NCI-H1436 (cell line): ENCODE measurements around the gene SELENOO.

ENCODE experiments used
- DNase-seq: peaks from one replicate; lab custom pipeline; 2025; lab: John Stamatoyannopoulos, UW

Gene SELENOO

DNA sequence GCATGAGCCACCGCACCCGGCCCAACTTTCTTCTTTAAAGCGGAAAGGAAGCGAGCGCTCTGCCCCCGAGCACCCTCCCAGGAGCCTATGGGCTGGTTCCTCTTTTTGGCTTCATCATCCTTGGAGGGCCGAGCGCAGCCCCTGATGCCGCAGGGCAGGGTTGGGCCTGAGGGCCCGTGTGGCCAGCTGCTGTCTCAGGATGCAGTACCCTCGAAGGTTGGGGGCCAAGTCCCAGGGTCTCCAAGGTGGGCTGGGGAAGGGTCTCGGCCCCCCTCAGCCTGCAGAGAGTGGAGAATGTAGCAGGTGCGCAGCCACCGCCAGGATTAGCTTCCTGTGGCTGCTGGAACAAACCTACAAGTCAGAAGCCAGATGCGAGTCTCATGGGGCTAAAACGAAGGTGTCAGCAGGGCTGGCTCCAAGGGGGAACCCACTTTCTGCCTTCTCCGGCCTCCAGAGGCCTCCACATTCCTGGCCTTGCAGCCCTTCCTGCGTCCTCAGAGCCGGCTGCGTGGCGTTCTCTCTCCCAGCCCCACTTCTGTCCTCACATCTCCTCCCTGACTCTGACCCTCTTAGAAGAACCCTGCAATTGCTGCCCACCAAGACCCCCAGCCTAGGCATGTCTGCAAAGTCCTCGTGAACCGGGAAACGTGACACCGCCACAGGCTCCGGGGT, 27.4 kb upstream of the SELENOO start:
- no peak for DNase-seq

DNA sequence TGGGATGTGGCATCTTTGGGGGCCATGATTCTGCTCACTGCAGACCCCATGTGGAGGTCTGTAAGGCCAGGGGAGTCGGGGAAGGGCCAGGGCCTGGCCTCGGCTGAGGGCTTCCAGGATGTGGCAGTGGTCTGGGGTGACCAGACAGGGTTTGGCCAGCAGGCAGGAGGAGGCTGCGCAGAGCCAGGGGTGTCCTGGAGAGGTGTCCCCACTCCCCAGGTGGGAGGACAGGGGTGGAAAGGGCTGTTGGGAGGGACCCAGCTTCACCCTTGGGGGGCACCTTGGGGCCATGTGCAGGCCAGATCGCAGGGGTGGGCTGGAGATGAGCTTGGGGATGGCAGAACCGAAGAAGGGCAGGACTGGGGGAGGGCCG, 26.8 kb upstream of the SELENOO start:
- no peak for DNase-seq

DNA sequence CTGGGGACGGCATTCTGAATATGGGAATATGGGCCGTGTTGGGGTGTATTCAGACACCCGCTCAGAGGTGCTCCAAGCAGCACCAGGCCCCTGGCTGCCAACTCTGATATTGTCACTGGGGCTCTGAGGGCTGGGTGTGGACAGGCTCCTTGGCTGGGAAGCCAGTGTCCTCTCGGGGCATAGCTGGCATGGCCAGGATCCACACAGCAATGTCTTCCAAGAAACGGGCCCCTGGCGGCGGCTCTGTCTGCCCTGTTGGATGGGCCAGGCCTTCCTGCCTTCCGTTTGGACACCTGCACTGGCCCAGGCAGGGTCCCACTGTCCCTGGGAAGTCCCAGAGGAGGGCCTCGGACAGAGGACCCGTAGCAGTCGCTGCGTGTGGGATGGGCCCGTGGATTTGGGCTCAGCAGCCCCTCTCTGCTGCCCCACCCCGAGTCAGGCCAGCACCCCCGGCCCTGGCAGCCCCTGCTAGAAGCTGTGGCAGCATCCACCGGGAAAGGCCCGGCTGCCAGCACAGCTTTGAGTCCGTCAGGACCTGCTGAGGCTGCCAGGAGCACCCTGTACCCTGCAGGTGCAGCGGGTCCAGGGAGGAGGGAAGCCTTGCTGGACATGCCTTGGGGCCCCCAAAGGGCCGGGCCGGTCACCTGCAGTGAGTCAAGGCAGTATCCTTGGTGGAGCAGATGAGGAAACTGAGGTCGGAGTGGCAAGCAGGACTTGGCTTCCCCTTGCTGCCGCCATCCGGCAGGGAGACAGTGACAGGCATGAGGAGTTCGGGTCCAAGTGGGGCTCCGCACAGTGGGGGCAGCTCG, 26.2 kb upstream of the SELENOO start:
- no peak for DNase-seq

DNA sequence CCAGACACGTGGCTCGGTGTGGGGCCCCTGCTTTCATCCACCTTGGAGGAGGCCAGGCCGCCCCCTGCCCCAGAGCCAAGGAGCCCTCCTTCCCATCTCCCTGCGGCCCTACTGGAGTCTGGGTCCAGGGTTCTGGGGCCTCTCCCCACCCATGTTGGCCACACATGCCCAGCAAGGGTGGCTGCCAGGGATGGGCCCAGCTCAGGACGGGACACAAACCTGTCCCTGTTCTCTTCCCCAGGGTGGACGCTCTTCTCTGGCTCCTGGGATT, 25.7 kb upstream of the SELENOO start:
- DNase-seq = no peak

DNA sequence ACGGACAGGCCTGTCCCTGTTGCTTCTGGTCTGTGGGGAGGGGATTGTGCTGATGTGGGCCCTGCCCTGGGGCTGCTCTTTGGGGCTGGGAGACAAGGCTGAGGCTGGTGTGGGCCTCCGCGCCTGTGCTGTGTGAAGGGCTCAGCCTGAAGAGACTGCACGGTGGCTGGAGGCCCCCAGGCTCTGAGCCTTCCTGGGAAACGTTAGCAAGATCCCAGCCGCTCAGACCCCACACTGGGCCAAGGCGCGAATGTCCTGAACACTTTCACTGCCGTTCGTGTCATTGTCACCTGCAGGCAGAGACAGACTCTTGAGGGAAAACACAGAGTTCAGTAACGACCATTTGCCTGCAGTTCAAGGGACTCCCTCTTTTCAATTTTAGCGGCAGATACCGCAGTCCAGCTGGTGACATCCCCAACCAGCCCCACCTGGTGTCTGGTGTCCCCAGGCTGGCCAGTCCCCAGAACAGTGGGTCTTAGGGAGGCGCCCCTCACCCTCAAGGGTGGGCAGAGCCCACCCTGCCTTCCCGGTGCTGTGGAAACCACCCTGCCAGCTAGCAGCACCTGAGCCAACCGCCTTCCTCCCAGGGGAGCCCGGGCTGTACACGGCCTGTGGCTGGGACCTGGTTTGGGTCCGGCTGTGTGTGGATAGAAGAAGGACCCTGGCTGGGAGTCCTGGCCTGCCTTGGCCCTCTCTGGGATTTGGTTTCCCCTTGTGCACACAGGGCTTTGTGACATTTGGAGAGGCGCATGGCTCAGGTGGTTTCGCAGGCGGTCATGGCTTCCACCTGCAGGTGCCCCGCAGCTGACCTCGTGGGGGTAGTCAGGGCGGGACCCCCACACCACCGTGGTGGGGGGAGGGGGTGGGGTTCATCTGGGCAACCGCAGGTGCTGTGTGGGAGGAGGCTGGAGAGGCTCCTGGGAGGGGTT, 24.6 kb upstream of the SELENOO start:
- no peak for DNase-seq

DNA sequence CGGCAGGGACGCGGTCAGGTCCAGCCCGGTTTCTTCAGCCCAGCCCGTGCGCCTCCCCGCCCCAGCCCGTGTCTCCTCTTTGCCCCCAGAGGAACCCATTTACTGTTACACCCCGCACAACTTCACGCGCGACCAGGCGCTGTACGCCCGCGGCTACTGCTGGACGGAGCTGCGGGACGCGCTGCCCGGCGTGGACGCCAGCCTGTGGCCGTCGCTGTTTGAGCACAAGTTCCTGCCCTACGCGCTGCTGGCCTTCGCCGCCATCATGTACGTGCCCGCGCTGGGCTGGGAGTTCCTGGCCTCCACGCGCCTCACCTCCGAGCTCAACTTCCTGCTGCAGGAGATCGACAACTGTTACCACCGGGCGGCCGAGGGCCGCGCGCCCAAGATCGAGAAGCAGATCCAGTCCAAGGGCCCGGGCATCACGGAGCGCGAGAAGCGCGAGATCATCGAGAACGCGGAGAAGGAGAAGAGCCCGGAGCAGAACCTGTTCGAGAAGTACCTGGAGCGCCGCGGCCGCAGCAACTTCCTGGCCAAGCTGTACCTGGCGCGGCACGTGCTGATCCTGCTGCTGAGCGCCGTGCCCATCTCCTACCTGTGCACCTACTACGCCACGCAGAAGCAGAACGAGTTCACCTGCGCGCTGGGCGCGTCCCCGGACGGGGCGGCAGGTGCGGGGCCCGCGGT, 23.8 kb upstream of the SELENOO start:
- DNase-seq = no peak

DNA sequence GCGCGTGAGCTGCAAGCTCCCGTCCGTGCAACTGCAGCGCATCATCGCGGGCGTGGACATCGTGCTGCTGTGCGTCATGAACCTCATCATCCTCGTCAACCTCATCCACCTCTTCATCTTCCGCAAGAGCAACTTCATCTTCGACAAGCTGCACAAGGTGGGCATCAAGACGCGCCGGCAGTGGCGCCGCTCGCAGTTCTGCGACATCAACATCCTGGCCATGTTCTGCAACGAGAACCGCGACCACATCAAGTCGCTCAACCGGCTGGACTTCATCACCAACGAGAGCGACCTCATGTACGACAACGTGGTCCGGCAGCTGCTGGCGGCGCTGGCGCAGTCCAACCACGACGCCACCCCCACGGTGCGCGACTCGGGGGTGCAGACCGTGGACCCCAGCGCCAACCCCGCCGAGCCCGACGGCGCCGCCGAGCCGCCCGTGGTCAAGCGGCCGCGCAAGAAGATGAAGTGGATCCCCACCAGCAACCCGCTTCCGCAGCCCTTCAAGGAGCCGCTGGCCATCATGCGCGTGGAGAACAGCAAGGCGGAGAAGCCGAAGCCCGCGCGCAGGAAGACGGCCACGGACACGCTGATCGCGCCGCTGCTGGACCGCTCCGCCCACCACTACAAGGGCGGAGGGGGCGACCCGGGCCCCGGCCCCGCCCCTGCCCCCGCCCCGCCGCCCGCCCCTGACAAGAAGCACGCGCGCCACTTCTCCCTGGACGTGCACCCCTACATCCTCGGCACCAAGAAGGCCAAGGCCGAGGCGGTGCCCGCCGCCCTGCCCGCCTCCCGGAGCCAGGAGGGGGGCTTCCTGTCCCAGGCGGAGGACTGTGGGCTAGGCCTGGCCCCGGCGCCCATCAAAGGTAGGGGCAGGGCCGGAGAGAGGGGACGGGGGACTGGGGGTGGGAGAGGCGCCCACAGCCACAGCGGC, 23.0 kb upstream of the SELENOO start:
- DNase-seq = no peak

DNA sequence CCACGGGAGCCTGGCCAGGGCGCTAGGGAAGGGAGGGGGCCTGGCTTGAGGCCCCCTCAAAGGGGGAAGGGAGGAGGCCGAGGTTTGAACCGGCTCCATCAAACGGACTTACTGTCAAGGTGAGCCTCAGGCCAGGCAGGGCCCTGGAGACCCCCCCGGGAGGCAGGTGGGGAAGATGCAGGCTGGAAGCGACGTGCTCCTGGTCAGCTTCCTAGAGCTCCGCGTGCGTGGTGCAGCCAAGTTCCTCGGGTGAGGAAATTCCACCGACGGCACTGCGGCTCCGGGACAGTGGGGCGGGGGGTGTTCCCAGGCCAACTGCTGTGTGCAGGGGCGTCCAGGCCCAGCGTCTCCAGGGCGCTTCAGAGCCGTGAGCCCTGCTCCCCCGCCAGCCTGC, 22.3 kb upstream of the SELENOO start:
- DNase-seq = no peak

DNA sequence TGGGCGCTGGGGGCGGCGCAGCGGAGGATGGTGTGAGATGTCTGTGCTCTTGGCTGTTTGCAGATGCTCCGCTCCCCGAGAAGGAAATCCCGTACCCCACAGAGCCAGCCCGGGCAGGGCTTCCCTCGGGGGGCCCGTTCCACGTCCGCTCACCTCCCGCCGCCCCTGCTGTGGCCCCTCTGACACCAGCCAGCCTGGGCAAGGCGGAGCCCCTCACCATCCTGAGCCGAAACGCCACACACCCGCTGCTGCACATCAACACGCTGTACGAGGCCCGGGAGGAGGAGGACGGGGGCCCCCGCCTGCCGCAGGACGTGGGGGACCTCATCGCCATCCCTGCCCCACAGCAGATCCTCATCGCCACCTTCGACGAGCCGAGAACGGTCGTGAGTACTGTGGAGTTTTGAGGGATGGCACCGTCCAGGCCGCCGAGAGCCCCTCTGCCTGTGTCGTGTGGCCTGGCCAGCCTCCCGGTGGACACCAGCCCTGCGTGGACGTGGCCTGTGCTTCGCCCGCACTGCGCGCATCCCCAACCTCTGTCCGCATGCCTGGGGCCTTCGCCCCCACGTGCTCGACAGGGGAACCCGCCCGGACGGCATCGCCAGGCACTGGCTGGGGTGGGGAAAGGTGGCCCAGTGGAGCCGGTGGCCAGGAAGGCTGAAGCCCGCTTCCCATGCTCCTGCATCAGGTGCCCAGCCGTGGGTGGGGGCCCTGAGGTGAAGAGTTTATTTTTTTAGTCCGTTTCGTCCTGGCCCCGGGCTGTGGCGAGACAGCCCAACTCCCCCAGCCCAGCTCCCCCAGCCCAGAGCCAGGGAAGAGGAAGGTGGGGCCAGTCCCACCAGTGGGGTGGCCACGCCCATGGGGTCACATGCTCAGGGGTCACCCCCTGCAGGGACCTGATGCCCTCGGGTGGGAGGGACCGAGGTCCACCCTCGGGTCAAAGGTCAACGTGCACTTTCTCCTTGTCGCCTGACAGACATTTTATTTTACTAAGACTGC, 21.6 kb upstream of the SELENOO start:
- DNase-seq = no peak

DNA sequence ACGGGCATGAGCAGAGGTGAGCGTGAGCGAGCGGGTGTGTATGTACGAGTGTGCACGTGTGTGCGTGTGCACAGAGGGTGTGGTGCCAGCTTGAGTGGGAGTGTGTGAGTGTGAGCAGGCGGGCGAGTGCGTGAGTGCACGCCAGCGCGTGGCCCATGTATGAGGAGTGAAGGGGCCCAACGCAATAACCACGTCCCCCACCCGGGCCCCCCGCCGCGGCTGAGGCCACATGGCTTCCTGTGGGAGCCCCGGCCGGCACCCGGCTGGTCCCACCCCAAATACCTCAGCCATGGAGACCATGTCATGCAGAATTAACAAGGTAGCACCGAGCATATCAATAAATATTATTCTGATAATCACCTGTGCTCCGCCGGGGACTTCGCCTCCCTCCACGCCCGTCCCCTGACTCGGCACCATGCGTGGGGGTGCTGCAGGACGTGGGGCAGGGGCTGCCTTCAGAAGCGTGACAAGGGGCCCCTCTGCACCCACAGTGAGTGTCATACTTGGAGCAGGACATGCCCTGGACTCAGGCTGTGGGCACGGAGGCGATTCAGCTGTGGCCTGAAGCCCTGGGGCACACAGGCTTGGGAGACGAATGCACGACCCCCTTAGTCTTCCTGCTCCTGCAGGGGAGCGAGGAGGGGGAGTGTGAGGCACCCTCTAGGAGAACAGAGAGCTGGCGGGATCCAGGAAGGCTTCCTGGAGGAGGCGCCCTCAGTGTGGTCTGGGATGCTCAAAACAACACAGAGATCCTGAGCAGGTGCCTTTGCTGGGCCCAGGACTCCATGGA, 20.7 kb upstream of the SELENOO start:
- DNase-seq = no peak

DNA sequence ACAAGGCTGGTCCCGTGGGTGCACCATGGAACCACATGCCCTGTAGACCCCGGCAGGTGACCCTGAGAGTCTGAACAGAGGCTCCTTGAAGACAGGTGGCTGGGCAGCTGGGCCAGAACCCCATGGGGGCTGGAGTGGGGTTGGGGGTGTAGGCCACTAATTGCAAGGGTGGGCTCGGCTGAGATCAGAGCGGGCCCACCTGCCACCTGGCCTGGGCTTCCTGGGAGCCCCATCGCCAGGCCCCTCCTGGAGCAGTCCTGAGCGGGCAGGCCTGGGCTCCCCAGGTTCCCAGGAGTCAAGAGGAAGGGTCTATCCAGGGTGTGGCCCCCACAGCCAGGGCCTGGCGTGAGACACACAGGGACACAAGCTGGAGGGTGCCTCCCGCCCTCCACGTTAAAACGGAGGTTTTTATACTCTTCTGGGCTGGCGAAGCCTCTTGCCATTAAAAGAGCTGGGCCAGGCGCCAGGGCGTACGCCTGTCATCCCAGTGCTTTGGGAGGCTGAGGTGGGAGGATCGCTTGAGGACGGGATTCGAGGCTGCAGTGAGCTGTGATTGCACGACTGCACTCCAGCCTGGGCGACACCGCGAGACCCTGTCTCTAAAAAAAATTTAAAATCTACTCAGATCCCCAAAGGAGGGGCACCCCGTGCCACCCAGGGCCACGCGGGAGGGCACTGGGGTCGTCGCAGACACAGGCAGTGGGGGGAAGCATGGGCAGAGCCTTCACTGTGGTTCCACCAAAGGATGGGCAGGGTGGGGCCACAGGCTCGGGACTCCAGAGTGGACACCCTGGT, 19.9 kb upstream of the SELENOO start:
- DNase-seq = no peak

DNA sequence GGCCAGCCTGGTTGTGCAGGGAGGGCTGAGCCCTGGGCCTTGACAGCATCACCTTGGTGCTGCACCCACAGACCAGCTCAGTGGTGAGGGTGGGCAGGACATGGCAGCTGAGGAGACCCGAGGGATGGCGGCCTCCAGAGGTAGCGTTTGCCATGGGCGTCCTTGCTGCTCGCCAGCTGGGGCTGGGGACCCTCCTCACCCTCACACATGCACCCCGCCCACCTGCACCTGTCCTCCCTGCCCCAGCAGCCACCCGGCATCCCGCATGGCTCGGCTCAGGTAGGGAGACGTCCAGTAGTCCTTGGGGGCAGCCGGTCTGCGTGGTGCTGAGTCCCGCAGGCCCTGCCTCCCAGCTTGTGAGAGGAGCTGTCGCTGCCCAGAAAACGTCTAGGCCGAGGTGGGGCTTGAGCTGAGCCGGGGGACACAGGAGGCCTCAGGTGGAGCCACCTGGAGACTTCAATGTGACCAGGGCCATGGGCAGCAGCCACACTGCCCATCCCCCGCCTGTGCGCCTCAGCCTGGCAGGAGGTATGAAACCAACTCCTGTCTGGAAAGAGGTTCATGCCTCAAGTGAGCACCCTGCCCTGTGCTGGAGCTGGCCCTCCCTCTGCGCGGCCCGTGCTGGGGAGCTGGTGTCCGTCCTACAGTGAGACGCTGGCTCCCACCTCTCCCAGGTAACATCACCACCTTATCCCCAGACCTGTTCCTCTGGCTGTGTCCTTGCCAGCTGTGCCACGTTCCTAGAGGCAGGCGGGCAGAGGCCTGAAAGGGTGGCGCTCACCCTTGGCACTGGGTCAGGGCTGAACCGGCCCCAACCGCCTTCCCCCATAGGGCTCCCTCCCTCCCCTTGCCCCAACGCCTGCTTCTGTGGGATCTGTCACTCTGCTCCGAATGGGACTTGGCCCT, 18.4 kb upstream of the SELENOO start:
- no peak for DNase-seq

DNA sequence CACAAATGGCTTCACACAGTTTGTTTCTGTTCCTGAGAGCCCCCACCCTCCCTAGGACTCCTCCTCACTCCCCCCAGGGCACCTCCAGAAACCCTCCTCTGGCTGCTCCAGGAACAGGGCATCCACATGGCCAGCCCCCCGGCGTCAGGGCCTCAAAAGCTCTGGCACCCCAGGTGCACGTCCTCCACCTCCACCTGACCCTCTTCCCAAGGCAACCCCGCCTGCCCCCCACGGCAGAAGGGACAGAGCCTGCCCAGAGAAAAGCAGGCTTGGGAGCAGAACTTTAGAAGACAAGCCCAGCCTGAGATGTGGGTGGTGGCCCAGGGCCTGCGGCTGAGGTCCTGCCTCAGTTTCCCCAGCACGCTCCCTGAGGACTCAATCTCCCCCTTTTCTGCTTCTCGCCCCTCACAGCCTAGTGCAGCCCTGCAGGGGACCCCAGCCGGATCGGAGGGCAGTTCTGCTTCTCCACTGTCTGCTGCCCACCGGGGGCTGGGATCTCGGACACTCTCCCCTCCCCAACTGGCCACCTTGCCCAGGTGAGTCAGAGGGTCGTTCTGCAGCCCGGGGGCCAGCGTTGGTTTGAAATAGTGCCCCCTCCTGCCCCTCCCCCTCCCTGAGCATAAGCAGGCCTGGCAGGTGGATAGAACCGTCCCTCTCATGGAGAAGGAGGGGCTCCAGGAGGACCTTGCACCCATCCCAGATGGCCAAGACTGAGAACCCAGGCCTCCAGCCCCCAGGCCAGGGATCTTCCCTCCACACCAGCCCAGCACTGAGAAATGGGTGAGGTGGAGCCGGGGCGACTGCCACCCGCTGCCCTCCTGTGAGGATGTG, 17.5 kb upstream of the SELENOO start:
- no peak for DNase-seq

DNA sequence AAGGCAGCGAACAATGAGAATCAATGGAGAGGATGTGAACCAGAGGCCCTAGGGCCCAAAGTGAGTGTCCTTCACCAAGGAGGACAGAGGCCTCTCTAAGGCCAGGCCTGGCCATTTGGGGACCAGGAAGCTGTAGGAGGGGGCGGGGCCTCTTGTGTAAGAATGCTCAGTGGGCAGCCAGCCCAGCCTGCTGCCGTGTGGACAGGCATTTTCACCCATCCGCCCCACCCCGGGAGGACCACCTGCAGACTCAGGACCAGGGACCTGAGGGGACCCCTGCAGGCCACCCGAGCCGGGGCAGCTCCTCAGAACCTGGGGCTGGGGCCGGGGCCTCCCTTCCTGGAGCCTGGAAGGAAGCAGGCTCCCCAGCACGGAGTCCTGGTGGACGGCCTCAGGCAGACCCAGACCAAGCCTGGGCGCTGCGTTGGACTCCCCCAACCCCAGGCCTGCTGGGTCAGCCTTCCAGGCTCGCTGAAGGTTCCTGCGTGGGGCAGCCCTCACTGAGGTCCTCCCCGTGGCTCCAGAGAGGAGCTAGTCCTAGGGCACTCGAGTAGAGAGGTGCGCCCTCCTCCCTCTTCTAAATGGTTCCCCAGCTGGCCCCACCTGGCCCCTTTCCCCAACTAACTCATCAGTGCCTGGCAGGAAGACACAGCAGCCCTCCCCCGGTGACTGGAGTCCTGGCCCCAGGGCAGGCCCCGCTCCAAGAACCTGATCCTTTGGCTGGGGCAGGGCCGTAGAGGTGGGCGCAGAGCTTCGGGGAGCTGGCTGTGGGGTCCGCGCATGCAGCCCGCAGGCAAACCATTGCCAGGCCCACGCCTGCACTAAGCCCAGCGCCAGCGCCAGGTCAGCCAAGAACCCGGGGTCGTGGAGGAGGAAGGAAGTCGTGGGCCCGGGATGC, 16.6 kb upstream of the SELENOO start:
- DNase-seq = no peak

DNA sequence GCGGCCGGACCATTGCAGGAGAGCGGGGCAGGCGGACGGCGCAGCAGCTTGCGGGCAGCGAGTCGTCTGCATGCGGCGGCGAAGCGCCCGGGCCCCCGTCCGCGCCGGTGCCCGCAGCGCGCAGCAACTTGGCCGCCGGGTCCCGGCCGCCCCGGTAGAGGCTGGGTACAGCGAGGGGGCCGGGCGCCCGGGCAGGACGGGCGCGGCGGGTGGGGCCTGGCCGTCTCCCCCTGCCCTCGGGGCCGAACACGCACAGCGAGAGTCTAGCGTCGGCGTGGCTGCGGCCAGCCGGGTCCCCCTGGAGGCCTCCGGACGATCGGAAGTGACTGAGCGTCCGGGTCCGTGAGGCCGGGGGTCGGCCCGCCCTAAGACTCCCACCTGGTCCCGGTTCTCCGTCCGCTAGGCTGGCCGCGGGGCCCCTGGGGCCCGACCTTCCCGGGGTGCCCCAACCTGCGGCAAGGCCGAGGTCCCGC, 15.9 kb upstream of the SELENOO start:
- no peak for DNase-seq
